K562 (cell line): Measurements from ENCODE around the gene PRKCE. TPM values are rescaled to one million over a fixed set of nuclear protein-coding genes. Genes with fewer than 3 reads are reported as not detected.

Experiments used
- BRD9 ChIP-seq: fragments of 450-650 bp; IDR thresholded peaks from 2 replicates; pipeline ENCODE4 v1.6.1; 2018; ENCODE audit warnings: low read depth; ENCODE audit not compliant: partially characterized antibody
- CHAMP1 ChIP-seq: fragments of 450-650 bp; IDR thresholded peaks from 2 replicates; pipeline ENCODE4 v1.6.1; 2016; ENCODE audit warnings: mild to moderate bottlenecking
- EHMT2 ChIP-seq: fragments of 450-650 bp; IDR thresholded peaks from 2 replicates; pipeline ENCODE4 v1.6.1; 2018; ENCODE audit warnings: antibody characterized with exemption
- ELK1 ChIP-seq: sonication (generic); formaldehyde crosslinking; IDR thresholded peaks from 2 replicates; pipeline ENCODE4 v1.8.1; 2022; ENCODE audit warnings: missing genetic modification reagents
- GTF2E2 ChIP-seq: fragments of 200-800 bp; sonication (Bioruptor generic); IDR thresholded peaks from 2 replicates; pipeline ENCODE4 v1.6.1; 2016; ENCODE audit warnings: missing genetic modification characterization, missing compliant biosample characterization
- HDAC1 ChIP-seq, 2 experiments: fragments of 450-650 bp; IDR thresholded peaks; 2 replicates each; pipeline ENCODE4 v1.6.1; 2016 to 2017; ENCODE audit warnings: inconsistent platforms in 1 of 2, mild to moderate bottlenecking in 1 of 2, moderate library complexity in 1 of 2
- RBM17 ChIP-seq: fragments of 200-400 bp; formaldehyde crosslinking; IDR thresholded peaks from 2 replicates; pipeline ENCODE4 v1.6.1; 2017; ENCODE audit warnings: low read depth, mild to moderate bottlenecking, low read length, borderline replicate concordance
- REST ChIP-seq, 2 experiments: fragments of 450-650 bp; formaldehyde crosslinking in 1 of 2; IDR thresholded peaks; 2 replicates each; pipeline versions ENCODE4 v1.4.0 to v1.6.1; 2014 to 2020; ENCODE audit warnings: mild to moderate bottlenecking in 2 of 2, borderline replicate concordance in 1 of 2, low read depth in 1 of 2
- YBX1 ChIP-seq: fragments of 450-650 bp; IDR thresholded peaks from 2 replicates; pipeline ENCODE4 v1.7.1; 2016; ENCODE audit warnings: mild to moderate bottlenecking
- ZFP91 ChIP-seq: sonication (generic); formaldehyde crosslinking; IDR thresholded peaks from 2 replicates; pipeline ENCODE4 v1.8.0; 2022; ENCODE audit warnings: mild to moderate bottlenecking, missing genetic modification reagents
- ZNF224 ChIP-seq: sonication (generic); formaldehyde crosslinking; IDR thresholded peaks from 2 replicates; pipeline ENCODE4 v1.8.0; 2022; ENCODE audit warnings: mild to moderate bottlenecking, missing genetic modification reagents
- ZNF511 ChIP-seq: sonication (generic); formaldehyde crosslinking; IDR thresholded peaks from 2 replicates; pipeline ENCODE4 v1.8.0; 2022; ENCODE audit warnings: mild to moderate bottlenecking, missing genetic modification reagents
- ZNF79 ChIP-seq: fragments of 250-450 bp; sonication (Bioruptor Pico); IDR thresholded peaks from 2 replicates; pipeline ENCODE4 v1.4.0; 2020; ENCODE audit warnings: low read depth, mild to moderate bottlenecking, moderate library complexity
- polyA plus RNA-seq, 8 experiments: library from polyadenylated mRNA; depleted of rRNA in 4 of 8; stranded (reverse) in 5 of 8; unstranded in 3 of 8; fragments of >200 nt; fragmentation: Nextera tagmentation in 2 of 8; fragmentation: Illumina TruSeq in 1 of 8; extraction: Ambion mirVana in 2 of 8; extraction: Trizol in 1 of 8; gene quantifications; 2 replicates each; pipeline versions ENCODE4 v1.2.1 to v1.2.3, GENCODE V29; 2011 to 2014; ENCODE audit warnings: inconsistent platforms in 1 of 8, missing spikeins in 1 of 8
- total RNA-seq, 7 experiments: library from RNA; depleted of rRNA in 6 of 7; stranded (reverse); fragments of >200 nt in 6 of 7; fragmentation: Illumina TruSeq in 2 of 7; extraction: Trizol in 2 of 7; gene quantifications; 2 replicates each; pipeline versions ENCODE4 v1.2.1 to v1.2.3, GENCODE V29; 2011 to 2021; ENCODE audit warnings: low replicate concordance in 1 of 7

PRKCE gene
- total and polyA plus RNA-seq, 9 of the 15 experiments (the other 6 are each of a cell fraction or from before 2014, with no cell fraction given) = 0.06 to 1.0 (median 0.22) TPM; not detected in 1

GRCh38 chr2:46184794-46185583 is 533.5 kb downstream of the PRKCE start (continued):
- TF ChIP-seq ZNF79 (CRISPR knock-in tag) = no peak
- no peak for TF ChIP-seq ZFP91 (CRISPR knock-in tag)
- no peak for TF ChIP-seq GTF2E2 (tag)
- no peak for TF ChIP-seq CHAMP1
- peak; percentile 67; the same call in 1 of the 2 replicates for TF ChIP-seq REST (IDR thresholded peaks at IDR 0.05; ENCODE audit: borderline replicate concordance)
- TF ChIP-seq REST (CRISPR knock-in tag; IDR thresholded peaks at IDR 0.05; ENCODE audit: low read depth) = no peak
- TF ChIP-seq RBM17 = no peak
- TF ChIP-seq ZNF224 (CRISPR knock-in tag) = no peak
- TF ChIP-seq EHMT2 = no peak
- TF ChIP-seq HDAC1 (IDR thresholded peaks at IDR 0.05) = no peak
- TF ChIP-seq ELK1 (CRISPR knock-in tag) = no peak
- no peak for TF ChIP-seq YBX1
- no peak for TF ChIP-seq ZNF511 (CRISPR knock-in tag)
- no peak for TF ChIP-seq BRD9
